ENCODE results near the gene WT1.

DNA sequence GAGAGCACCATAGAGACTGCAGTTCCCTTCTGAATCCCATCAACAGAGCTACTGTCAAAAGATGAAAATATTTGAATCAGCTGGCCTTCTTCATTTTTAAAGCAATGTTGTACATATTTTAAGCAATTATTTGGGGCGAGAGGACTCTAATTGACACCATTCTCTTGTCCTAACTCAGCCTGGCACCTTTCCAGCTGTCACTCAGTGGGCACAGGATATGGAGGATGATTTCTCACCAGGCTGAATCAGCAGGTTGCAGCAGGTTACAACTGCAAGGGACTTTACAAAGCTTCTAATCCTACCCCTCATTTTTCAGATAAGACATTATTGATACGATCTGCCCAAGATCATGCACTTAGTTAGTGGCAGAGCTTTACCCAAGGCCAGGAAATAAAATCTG, 11.9 kb upstream of the WT1 start:
- TF ChIP-seq, protein P1, sequence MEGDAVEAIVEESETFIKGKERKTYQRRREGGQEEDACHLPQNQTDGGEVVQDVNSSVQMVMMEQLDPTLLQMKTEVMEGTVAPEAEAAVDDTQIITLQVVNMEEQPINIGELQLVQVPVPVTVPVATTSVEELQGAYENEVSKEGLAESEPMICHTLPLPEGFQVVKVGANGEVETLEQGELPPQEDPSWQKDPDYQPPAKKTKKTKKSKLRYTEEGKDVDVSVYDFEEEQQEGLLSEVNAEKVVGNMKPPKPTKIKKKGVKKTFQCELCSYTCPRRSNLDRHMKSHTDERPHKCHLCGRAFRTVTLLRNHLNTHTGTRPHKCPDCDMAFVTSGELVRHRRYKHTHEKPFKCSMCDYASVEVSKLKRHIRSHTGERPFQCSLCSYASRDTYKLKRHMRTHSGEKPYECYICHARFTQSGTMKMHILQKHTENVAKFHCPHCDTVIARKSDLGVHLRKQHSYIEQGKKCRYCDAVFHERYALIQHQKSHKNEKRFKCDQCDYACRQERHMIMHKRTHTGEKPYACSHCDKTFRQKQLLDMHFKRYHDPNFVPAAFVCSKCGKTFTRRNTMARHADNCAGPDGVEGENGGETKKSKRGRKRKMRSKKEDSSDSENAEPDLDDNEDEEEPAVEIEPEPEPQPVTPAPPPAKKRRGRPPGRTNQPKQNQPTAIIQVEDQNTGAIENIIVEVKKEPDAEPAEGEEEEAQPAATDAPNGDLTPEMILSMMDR (IDR thresholded peaks at IDR 0.05) = no peak
- TF ChIP-seq EZH2phosphoT487 (IDR thresholded peaks at IDR 0.05) = no peak
